K562 (cell line): ENCODE measurements around the gene ATP6V1F. TPM values are rescaled to one million over a fixed set of nuclear protein-coding genes. Genes with fewer than 3 reads are reported as not detected.

Source experiments
- AFF4 ChIP-seq: sonication (generic); formaldehyde crosslinking; IDR thresholded peaks from 2 replicates; pipeline ENCODE4 v1.8.0; 2023; ENCODE audit warnings: mild to moderate bottlenecking, missing genetic modification reagents
- BDP1 ChIP-seq: IDR thresholded peaks from 3 replicates; pipeline ENCODE4 v1.6.1; 2011; ENCODE audit not compliant: insufficient read length, insufficient read depth
- CBFA2T2 ChIP-seq: fragments of 450-650 bp; conservative IDR thresholded peaks from 2 replicates; pipeline ENCODE4 v1.6.1; 2017; ENCODE audit warnings: mild to moderate bottlenecking
- COPS2 ChIP-seq: fragments of 450-650 bp; conservative IDR thresholded peaks from 2 replicates; pipeline ENCODE4 v1.6.1; 2016; ENCODE audit warnings: mild to moderate bottlenecking, moderate library complexity
- DEAF1 ChIP-seq: fragments of 450-650 bp; formaldehyde crosslinking; IDR thresholded peaks from 2 replicates; pipeline ENCODE4 v1.4.0; 2020; ENCODE audit warnings: mild to moderate bottlenecking, moderate library complexity
- FOSL1 ChIP-seq: fragments of 200-800 bp; sonication (Bioruptor generic); conservative IDR thresholded peaks from 2 replicates; pipeline ENCODE4 v1.6.1; 2016; ENCODE audit warnings: missing genetic modification characterization, missing compliant biosample characterization
- GABPB2 ChIP-seq: fragments of 250-450 bp; sonication (Bioruptor Pico); conservative IDR thresholded peaks from 2 replicates; pipeline ENCODE4 v1.5.1; 2021; ENCODE audit warnings: mild to moderate bottlenecking
- HMG20B ChIP-seq: fragments of 250-450 bp; sonication (Bioruptor Pico); IDR thresholded peaks from 2 replicates; pipeline ENCODE4 v1.5.0; 2021; ENCODE audit warnings: mild to moderate bottlenecking
- PBX2 ChIP-seq, 2 experiments: IDR thresholded peaks in 1 of 2; conservative IDR thresholded peaks in 1 of 2; 2 replicates each; pipeline ENCODE4 v1.6.1; 2016; ENCODE audit warnings: low read depth in 2 of 2, mild to moderate bottlenecking in 1 of 2, missing compliant biosample characterization in 1 of 2, missing genetic modification characterization in 1 of 2, moderate library complexity in 1 of 2
- RBBP5 ChIP-seq: fragments of 200-600 bp; sonication (generic); IDR thresholded peaks from 2 replicates; pipeline ENCODE4 v1.6.1; 2012; ENCODE audit warnings: borderline replicate concordance, mild to moderate bottlenecking, low read length, control low read depth, inconsistent platforms; ENCODE audit not compliant: insufficient read depth, poor library complexity, severe bottlenecking
- SIN3B ChIP-seq: fragments of 450-650 bp; IDR thresholded peaks from 2 replicates; pipeline ENCODE4 v1.6.1; 2017; ENCODE audit warnings: low read depth, mild to moderate bottlenecking, moderate library complexity
- ZBTB33 ChIP-seq: sonication (generic); formaldehyde crosslinking; IDR thresholded peaks from 2 replicates; pipeline ENCODE4 v1.8.1; 2023; ENCODE audit warnings: mild to moderate bottlenecking, missing genetic modification reagents
- ZNF143 ChIP-seq: sonication (generic); formaldehyde crosslinking; IDR thresholded peaks from 2 replicates; pipeline ENCODE4 v1.9.0; 2022; ENCODE audit warnings: mild to moderate bottlenecking, missing genetic modification reagents
- polyA plus RNA-seq, 8 experiments: library from polyadenylated mRNA; depleted of rRNA in 4 of 8; stranded (reverse) in 5 of 8; unstranded in 3 of 8; fragments of >200 nt; fragmentation: Nextera tagmentation in 2 of 8; fragmentation: Illumina TruSeq in 1 of 8; extraction: Ambion mirVana in 2 of 8; extraction: Trizol in 1 of 8; gene quantifications; 2 replicates each; pipeline versions ENCODE4 v1.2.1 to v1.2.3, GENCODE V29; 2011 to 2014; ENCODE audit warnings: inconsistent platforms in 1 of 8, missing spikeins in 1 of 8
- total RNA-seq, 7 experiments: library from RNA; depleted of rRNA in 6 of 7; stranded (reverse); fragments of >200 nt in 6 of 7; fragmentation: Illumina TruSeq in 2 of 7; extraction: Trizol in 2 of 7; gene quantifications; 2 replicates each; pipeline versions ENCODE4 v1.2.1 to v1.2.3, GENCODE V29; 2011 to 2021; ENCODE audit warnings: low replicate concordance in 1 of 7

The ATP6V1F gene
- total and polyA plus RNA-seq, 9 of the 15 experiments (the other 6 are each of a cell fraction or from before 2014, with no cell fraction given) = 206 to 1,123 (median 542) TPM

GRCh38 chr7:128879939-128880746 is 17.5 kb downstream of the ATP6V1F start (continued):
- TF ChIP-seq ZBTB33 (no peak; the same call in 1 of the 2 replicates), SIN3B (peak; percentile 45; the same call in 1 of the 2 replicates), RBBP5 (no peak), CBFA2T2 (no peak), COPS2 (no peak), BDP1 (no peak), AFF4 (CRISPR knock-in tag) (no peak), PBX2 (CRISPR knock-in tag; IDR thresholded peaks at IDR 0.05; ENCODE audit: low read depth) (no peak), PBX2 (tag; conservative IDR thresholded peaks at IDR 0.05; ENCODE audit: low read depth) (no peak), HMG20B (CRISPR knock-in tag) (no peak), FOSL1 (tag) (no peak), DEAF1 (CRISPR knock-in tag) (peak; percentile 96), GABPB2 (no peak), ZNF143 (CRISPR knock-in tag) (peak; percentile 57; the same call in 1 of the 2 replicates)
